GM18498 (cell line): ENCODE measurements around the gene TMEM45A.
"Not testable (repeated sequence)": the region's sequence is repeated elsewhere in the genome, so short reads cannot be mapped to it uniquely, and the experiment has no call there.

Experiments
- ATAC-seq: cut with Tn5 transposase; IDR thresholded peaks from one replicate; pipeline ENCODE4 v1.9.1; 2021; ENCODE audit warnings: mild to moderate bottlenecking, moderate library complexity; ENCODE audit not compliant: unreplicated experiment

Gene TMEM45A

GRCh38 chr3:100563652-100564211 is 71.3 kb downstream of the TMEM45A start:
- ATAC-seq: no peak

DNA sequence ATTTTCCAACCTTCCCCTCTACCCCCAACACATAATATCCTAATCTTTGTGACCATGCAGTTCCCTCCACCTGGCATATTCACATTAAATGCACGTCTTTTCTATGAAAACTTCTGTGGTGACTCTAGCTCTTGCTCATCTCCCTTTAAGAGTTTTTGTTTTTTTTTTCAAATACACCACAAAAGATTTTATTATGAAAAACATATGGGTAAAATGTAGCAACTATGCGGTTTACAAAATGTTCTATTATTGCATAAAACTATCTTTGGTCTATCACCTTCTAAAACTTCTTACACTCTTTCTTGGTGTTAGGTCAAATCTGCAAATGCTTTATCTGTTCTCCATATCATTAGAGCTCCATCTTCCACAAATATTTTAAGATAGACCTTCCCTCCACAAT is 78.4 kb downstream of the TMEM45A start:
- no peak for ATAC-seq

DNA sequence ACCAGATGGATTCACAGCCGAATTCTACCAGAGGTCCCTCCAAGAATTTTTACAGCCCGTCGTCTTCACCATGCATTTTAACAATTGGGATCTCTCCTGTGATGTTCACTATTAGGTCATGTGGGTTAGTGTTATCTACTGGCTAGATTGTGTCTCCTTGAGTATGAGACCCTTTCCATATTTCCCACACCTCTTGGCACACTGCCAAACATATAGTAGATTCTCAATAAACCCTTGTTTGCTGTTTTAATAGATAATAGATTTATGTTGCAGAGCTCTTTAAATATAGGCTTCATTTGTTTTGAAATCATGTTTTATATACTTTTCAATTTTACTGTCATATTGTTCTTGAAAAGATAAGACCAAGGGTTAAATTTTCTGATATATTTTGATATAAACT is 82.1 kb downstream of the TMEM45A start:
- ATAC-seq: no peak

GRCh38 chr3:100575704-100576103 is 83.3 kb downstream of the TMEM45A start:
- ATAC-seq: no peak

DNA sequence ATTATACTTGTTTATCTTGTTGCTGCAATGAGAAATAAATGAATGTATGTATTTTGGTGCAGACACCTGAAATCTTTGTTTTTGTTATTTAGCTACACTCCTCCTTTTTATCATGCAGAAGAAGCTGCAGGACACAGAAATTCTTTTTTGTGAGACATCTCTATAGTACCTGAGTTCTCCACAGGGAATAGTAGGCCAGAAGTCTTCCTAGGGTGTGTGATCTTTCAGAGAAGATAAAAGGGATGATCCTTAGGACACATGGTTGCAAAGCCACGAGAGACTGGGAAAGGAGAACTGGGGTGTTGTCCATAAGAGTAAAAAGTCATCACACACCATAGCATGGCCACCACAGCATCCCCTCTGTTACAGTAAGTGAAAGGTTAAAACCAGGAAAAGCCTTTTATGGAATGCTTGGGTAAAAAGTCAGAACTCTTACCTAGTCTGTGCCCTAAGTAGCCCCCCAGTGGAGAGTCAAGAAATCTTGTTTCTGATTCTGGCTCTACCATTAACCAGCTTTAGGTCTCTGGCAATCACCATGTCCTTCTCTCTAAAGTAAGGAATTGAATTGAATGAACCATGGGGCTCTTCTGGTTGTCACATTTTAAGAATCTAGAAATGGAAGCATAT is 85.1 kb downstream of the TMEM45A start:
- no peak for ATAC-seq

DNA sequence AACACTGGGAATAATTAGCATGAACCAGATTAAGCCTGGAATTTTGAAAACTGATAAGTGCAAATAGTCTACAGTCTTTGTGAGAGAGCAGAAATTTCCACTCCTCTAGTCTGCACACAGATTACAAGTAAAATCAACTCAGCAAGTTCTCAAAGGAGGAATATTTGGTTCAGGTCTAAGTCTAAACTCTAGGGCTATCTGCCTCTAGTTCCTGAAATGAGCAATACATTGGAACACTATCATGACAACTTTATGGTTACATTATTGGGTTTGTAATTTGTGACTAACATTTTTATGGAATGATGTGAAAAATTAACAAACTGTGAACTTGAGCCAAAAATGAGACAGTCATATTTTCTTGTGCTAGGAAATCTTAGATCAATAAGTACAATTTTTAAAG is 86.2 kb downstream of the TMEM45A start:
- no peak for ATAC-seq

DNA sequence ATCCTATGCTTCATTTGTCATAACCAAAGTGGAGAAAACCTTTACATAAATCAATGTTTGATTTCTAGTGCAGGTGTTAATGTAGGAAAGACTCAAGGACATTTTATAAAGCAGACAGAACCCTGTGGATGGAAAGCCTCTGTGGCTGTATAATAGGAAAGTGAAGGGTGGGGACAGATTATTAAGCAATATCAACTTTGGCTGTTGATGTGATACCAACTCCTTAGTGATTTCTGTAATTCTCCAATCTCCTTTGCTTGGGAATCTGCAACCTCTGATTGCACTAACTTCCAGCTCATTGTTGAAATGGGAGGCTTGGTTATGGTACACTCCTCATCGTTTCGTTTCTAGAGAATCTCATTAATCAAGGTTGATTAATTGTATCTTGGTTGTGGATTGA is 87.7 kb downstream of the TMEM45A start:
- ATAC-seq: no peak

GRCh38 chr3:100581650-100582049 is 89.2 kb downstream of the TMEM45A start:
- ATAC-seq: no peak

- ATAC-seq: not testable (repeated sequence)
Measured at GRCh38 chr3:100582157-100582556, 89.7 kb downstream of the TMEM45A start.

- ATAC-seq: no peak
Measured at GRCh38 chr3:100584101-100584660, 91.8 kb downstream of the TMEM45A start.

DNA sequence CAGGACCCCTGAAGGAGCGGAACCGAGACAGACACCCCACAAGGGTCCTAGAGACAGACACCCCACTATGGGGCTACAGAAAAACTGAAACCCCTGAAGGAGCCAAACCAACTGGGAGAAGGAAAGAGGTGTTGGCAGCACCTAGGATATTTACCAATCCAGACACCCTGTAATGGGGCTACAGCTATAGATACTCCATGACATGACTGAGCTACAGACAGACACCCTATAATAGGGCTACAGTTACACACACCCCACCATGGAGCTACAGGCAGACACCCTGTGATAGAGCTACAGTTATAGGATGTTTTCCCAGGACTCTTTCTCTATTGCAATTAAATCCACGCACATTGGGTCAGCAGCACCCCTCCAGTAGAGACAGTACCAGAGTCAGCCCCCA is 94.4 kb downstream of the TMEM45A start:
- no peak for ATAC-seq

DNA sequence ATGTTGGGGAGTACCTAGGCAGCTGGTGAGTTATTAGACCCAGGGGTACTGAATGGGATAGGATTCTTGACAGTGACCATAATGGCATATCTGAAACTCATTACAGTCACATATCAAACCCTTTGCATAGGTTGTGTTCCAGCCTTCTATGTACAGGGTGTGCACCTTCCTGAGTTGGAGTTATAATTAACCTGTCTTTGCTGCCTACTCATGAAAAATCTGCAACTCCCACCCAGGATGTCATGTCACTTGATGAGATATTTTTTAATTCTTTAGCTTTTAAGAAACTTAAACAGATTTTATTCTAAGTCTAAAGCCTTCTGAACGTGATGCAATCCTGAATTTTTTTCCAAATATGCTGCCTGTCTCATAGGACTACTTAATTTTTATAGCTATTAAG is 95.8 kb downstream of the TMEM45A start:
- ATAC-seq: no peak

DNA sequence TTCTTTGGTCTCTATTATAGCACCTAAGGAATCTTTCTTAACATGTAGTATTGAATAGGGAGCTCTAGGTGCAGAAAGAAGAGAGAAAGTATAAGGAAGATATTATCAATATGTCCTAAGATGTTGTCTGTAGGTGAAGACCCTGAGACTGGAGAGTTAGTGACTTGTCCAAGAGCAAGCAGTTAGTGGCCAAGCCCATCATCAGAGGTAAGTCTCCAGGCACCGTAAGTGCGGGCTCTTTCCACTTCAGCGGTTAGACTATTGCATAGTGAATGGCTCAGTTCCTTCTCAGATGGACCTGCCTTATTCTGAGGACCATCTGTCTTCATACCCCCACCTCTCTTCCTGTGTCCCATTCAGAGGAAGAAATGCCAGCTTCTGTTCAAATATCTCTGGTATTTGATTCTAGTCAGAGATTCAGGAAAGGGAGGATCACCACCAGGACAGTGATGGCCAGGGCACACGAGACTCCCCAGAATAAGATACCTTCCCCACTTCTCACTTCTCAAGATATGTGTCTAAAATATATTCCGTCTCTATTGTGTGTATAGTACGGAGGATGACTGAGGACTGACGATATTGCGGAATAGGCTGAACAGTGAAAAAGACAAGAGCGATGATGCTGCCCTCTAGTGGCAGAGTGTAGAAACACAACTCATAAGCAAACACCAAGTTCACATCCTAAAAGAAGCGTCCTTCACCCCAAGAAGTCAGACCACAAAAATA is 97.9 kb downstream of the TMEM45A start:
- peak; percentile 79 for ATAC-seq

DNA sequence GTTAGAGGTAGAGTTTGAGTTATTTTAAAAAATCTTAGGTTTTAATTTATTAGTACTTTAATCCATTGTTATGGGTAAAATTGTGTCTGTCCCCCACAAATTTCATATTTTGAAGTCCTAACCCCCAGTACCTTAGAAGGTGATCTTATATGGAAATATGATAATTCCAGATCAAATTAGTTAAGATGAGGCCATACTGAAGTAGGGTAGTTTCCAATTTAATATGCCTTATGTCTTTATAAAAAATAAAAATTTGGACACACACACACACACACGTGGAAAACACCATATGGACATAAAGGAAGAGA is 98.4 kb downstream of the TMEM45A start:
- no peak for ATAC-seq

GRCh38 chr3:100591411-100591810 is 99.0 kb downstream of the TMEM45A start:
- ATAC-seq: no peak

DNA sequence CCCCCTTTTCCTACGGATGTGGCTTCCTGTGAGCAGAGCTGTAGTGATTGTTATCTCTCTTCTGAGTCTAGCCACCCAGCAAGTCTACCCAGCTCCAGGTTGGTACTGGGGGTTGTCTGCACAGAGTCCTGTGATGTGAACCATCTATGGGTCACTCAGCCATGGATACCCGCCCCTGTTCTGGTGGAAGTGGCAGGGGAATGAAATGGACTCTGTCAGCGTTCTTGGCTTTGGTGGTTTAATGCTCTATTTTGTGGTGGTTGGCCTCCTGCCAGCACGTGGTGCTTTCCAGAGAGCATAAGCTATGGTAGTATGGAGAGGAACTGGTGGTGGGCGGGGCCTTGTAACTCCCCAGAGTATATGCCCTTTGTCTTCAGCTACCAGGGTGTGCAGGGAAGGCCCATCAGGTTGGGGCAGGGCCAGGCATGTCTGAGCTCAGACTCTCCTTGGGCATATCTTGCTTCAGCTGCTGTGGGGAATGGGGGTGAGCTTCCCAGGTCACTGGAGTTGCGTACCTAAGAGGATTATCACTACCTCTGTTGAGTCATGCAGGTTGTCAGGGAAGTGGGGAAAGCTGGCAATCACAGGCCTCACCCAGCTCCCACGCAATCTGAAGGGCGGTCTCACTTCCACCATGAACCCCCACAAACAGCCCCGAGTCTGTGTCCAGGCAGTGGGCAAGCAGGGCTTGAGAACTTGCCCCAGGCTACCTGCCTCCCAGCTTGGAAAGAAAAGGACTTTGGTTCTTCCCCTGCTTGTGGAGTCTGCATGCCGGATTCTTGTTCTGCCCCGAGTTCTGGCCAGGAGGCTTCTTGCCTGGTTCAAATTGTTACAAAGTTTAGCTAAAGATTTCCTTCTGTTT is 108.0 kb downstream of the TMEM45A start:
- ATAC-seq: no peak

GRCh38 chr3:100602506-100603444 is 110.4 kb downstream of the TMEM45A start:
- peak; percentile 44 for ATAC-seq

GRCh38 chr3:100603469-100603868 is 111.0 kb downstream of the TMEM45A start:
- peak; percentile 48 for ATAC-seq

DNA sequence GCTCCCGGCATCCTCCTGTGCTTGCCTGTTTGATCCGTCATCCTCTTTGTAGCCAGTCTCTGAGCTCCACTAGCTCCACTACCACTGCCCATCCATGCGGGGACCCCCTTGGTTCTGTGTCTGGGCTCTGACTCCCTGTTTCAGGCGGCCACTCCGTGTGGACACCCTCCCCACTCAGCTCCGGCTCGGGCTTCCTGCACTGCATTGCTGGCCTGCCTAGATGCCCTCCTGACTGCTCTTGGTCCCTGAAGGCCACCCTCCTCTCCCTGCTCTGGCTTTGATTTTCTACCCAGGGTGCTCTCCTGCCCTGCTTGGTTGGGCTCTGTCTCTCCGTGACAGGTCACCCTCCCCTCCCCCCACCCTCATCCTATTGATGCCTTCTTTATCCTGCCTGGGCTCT is 112.9 kb downstream of the TMEM45A start:
- ATAC-seq: no peak

DNA sequence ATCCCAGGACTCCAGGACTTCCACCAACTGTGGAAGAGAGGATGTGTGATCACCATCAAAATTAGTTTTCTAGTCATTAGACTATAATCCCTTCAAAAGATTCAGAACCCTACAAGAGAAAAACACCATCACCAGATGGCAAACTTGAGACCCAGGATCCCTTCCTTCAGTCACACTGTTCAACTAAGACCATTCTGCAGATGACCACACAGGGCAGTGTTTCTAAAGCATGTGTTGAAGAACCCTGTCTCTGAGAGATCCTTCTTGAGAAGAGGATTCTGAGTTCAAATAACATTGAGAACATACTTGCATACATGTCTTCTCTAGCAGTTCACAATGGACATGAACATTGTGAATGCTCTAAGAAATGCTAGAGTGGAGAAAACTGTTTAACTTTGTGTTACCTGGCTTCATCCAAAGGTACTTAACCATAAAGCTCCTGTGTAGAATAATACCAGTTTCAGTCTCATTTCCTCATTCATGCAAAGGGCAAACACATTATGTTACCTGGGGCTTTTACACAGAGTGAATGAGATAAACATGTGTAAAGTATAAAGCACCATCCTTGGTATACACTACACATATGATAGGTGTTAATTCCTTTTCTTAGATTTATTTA is 114.6 kb downstream of the TMEM45A start:
- ATAC-seq: peak; percentile 83
